PC-9 (cell line): ENCODE results near the gene CAP2.

Experiments
- CTCF ChIP-seq: fragments of 200-600 bp; sonication (generic); conservative IDR thresholded peaks from 2 replicates; pipeline ENCODE4 v1.6.1; 2017; ENCODE audit warnings: mixed run types, antibody characterized with exemption, mild to moderate bottlenecking, moderate library complexity
- EZH2 ChIP-seq: fragments of 200-600 bp; sonication (generic); IDR thresholded peaks from 2 replicates; pipeline ENCODE4 v1.8.0; 2017; ENCODE audit warnings: antibody characterized with exemption, low read depth

- TF ChIP-seq CTCF, result no peak
- no peak for TF ChIP-seq EZH2
Measured at GRCh38 chr6:17413313-17413750, 19.9 kb downstream of the CAP2 start.
